Body of pancreas (tissue), 4 donors: Measurements from ENCODE around the gene RPL10. TPM values are rescaled to one million over a fixed set of nuclear protein-coding genes. Genes with fewer than 3 reads are reported as not detected.

ENCODE experiments used
- ATAC-seq: fragments of 150-250 bp; one replicate; pipeline ENCODE4 v1.9.1; 2016
- DNase-seq, 4 donors: peaks; one replicate each; pipeline ENCODE4 v3.0.0-alpha.2; 2019
- H3K27ac ChIP-seq, 4 donors: fragments of 200-600 bp; sonication (generic); 1 replicate in 3 of 4; 2 replicates in 1 of 4; pipeline versions ENCODE4 v1.5.1 to v1.6.1; 2016 to 2019; ENCODE audit warnings: mild to moderate bottlenecking in 1 of 4, mixed read lengths in 1 of 4, moderate library complexity in 1 of 4
- H3K27me3 ChIP-seq, 2 donors: fragments of 200-600 bp; sonication (generic); one replicate each; pipeline ENCODE4 v1.6.0; 2016; ENCODE audit warnings: mild to moderate bottlenecking in 1 of 2
- H3K36me3 ChIP-seq, 2 donors: fragments of 200-600 bp; sonication (generic); replicated peaks in 1 of 2; 2 replicates each; pipeline ENCODE4 v1.5.1; 2016; ENCODE audit warnings: low read depth in 2 of 2; ENCODE audit not compliant: insufficient read depth in 1 of 2
- H3K4me1 ChIP-seq: fragments of 200-600 bp; sonication (generic); one replicate; pipeline ENCODE4 v1.6.0; 2016
- H3K4me3 ChIP-seq, 2 donors: fragments of 200-600 bp; sonication (generic); 1 replicate in 1 of 2; 2 replicates in 1 of 2; pipeline ENCODE4 v1.5.1; 2016 to 2019
- H3K9me3 ChIP-seq, 3 donors: fragments of 200-600 bp; sonication (generic); 1 replicate in 2 of 3; 2 replicates in 1 of 3; pipeline ENCODE4 v1.5.1; 2016
- POLR2A ChIP-seq, 3 donors: fragments of 450-650 bp; IDR thresholded peaks; one replicate each; pipeline ENCODE4 v1.6.1; 2016; ENCODE audit warnings: antibody characterized with exemption in 3 of 3, mild to moderate bottlenecking in 2 of 3
- WGBS, 2 donors: methylation state at CpG; one replicate each; pipeline ENCODE4 v1.1.5; 2017; 5-methylcytosine and 5-hydroxymethylcytosine counted together
- intact Hi-C: fragments of 100-400 bp; cut with DNase I; formaldehyde crosslinking; loops from one replicate; pipeline ENCODE4 v1.15.1; 2023
- total RNA-seq, 2 donors: library from RNA; depleted of rRNA; stranded (reverse); fragments of >200 nt; gene quantifications; one replicate each; pipeline ENCODE4 v1.1.0, GENCODE V29; 2016
- TF ChIP-seq, protein P1 (sequence below), 7 experiments: fragments of 450-650 bp in 4 of 7; fragments of 200-600 bp in 3 of 7; sonication (generic) in 3 of 7; IDR thresholded peaks; one replicate each; pipeline ENCODE4 v1.5.1; 2016 to 2019; ENCODE audit warnings: antibody characterized with exemption in 7 of 7

RPL10 gene
- total RNA-seq, 2 donors from 2014 or later: 1,426 to 2,757 TPM

DNA sequence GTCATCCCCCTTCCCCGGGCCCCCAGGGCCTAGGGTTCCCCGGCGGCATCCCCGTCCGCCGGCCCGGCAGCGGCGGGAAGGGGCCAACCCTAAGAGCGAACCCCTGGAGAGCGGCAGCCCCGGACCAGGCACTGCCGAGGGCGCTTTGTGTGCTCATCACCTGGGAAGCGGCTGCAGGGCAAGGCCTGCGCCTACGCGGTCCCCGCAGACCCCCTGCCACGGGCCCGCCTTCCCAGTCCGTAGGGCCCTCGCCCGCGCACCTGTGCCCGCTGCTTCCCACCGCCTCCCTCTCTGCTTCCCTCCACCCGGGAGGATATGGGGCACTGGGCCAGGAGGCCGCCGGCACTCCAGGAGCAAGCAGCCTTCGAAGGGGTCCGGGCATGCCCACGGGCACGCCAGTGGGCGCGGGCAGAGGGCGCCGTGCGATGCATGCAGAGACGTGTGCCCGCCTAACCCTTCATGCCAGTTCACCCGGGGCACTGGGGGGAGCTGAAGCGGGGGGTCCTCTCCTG lies 26.3 kb upstream of the RPL10 start:
- intact Hi-C loops: no loop called here
- Histone ChIP-seq H3K27me3 (no peaks in the 10 kb centered on the region), H3K36me3 (no peaks in the 10 kb centered on the region), H3K27ac (peak overlapping the region; percentile 37 to 84 (median 71)), H3K9me3 (no peaks in the 10 kb centered on the region), H3K4me3 (no peak overlapping the region), H3K4me1 (peaks cover 36% of the 10 kb centered on the region)
- DNase-seq (peak in 1 of 4 donors; percentile 22), ATAC-seq (no peak)
- TF ChIP-seq, protein P1, sequence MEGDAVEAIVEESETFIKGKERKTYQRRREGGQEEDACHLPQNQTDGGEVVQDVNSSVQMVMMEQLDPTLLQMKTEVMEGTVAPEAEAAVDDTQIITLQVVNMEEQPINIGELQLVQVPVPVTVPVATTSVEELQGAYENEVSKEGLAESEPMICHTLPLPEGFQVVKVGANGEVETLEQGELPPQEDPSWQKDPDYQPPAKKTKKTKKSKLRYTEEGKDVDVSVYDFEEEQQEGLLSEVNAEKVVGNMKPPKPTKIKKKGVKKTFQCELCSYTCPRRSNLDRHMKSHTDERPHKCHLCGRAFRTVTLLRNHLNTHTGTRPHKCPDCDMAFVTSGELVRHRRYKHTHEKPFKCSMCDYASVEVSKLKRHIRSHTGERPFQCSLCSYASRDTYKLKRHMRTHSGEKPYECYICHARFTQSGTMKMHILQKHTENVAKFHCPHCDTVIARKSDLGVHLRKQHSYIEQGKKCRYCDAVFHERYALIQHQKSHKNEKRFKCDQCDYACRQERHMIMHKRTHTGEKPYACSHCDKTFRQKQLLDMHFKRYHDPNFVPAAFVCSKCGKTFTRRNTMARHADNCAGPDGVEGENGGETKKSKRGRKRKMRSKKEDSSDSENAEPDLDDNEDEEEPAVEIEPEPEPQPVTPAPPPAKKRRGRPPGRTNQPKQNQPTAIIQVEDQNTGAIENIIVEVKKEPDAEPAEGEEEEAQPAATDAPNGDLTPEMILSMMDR (IDR thresholded peaks at IDR 0.05): no peak
- no peak for TF ChIP-seq POLR2A (IDR thresholded peaks at IDR 0.05)
- 19% methylated on average over 16 of the region's 43 CpGs; no CpG with 5 or more reads in 1 of the 2 donors for WGBS, 2 donors

DNA sequence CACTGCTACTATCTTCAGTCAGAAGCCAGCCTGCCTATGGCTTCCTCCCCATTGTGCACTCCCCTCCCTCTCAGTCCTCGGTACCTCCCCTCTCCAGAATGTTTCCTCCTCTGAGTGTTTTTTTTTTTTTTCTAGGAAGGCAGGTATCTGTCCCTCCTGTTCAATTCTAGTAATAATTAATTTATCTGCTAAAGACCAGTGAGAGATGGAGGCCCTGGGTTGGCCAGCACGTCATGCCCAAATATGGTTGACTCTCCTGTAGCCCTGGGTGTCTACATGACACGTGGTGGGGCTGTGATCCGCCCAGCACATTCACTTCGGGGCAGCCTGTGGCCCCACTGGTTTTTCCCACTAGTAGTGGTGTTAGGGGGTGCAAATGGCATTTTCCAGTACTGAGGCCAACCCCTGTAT lies 25.6 kb upstream of the RPL10 start:
- intact Hi-C loops: no loop called here
- Histone ChIP-seq H3K9me3 (no peaks in the 10 kb centered on the region), H3K27ac (peak overlapping the region in 3 of 4 donors; percentile 69 to 84 (median 79)), H3K4me3 (no peak overlapping the region), H3K27me3 (no peaks in the 10 kb centered on the region), H3K4me1 (peaks cover 37% of the 10 kb centered on the region), H3K36me3 (no peaks in the 10 kb centered on the region)
- WGBS, 2 donors: 38% methylated on average over 4 of the region's 5 CpGs; no CpG with 5 or more reads in 1 of the 2 donors
- TF ChIP-seq, protein P1 (IDR thresholded peaks at IDR 0.05): no peak
- TF ChIP-seq POLR2A (IDR thresholded peaks at IDR 0.05): no peak
- ATAC-seq: peak; percentile 1
- peak in 2 of 4 donors; percentile 28 to 41 for DNase-seq

DNA sequence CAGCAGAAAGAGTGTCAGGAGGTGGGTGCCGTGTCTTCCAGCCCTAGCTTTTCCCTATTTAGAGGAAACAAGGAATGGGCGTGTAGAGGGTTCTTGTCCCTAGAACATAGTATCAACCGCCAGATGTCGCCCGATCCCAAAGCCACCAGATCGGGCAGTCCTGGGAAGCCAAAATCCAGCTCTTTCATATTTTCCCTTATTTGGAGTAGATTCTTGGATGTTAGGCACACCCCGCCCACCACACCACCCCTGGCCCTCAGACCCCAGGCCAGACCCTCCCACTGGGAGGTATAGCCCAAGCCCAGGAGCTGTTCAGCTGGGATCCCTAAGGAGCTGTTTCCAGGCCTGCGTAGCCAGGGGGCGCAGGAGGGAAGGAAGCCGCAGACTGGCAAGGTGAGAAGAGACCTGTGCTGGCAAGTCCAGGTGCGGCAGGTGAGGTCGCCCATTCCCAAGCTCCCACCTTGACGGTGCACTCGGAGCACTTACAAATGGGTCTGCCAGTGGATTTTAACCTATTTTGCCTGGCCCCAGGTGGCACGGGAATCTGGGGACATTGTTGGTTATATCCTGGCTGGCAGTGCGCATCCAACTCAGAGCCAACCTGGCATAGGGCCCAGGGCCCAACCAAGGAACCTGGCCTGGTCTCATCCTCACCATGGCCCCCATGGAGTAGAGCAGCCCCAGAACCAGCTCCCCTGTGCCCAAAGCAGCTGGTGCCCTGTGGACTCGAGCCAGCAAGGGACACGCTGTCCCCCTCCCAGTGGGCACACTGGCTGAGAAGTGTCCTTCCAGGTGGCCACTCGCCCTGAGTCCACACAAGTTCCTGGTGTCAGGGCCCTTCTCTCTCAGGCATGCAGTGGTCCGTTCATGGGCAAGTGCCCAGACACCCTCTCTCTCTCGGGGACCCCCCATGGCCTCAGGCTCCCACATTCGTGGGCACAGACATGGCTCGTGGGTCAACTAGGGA lies 24.6 kb upstream of the RPL10 start:
- H3K27ac ChIP-seq: peak overlapping the region; percentile 18 to 84 (median 74)
- H3K4me3 ChIP-seq: no peak overlapping the region
- peak; percentile 33 for ATAC-seq
- peak; percentile 73 to 84 (median 80) for DNase-seq
- H3K27me3 ChIP-seq: no peaks in the 10 kb centered on the region
- intact Hi-C loops: no loop called here
- TF ChIP-seq, protein P1 (IDR thresholded peaks at IDR 0.05): peak in 6 of 7 experiments; percentile 39 to 88 (median 70)
- peak in 2 of 3 donors; percentile 34 to 49 for TF ChIP-seq POLR2A (IDR thresholded peaks at IDR 0.05)
- peaks cover 37% of the 10 kb centered on the region for H3K4me1 ChIP-seq
- H3K9me3 ChIP-seq: no peaks in the 10 kb centered on the region
- no peaks in the 10 kb centered on the region for H3K36me3 ChIP-seq
- WGBS, 2 donors: 8% methylated on average over 20 of the region's 23 CpGs; no CpG with 5 or more reads in 1 of the 2 donors

DNA sequence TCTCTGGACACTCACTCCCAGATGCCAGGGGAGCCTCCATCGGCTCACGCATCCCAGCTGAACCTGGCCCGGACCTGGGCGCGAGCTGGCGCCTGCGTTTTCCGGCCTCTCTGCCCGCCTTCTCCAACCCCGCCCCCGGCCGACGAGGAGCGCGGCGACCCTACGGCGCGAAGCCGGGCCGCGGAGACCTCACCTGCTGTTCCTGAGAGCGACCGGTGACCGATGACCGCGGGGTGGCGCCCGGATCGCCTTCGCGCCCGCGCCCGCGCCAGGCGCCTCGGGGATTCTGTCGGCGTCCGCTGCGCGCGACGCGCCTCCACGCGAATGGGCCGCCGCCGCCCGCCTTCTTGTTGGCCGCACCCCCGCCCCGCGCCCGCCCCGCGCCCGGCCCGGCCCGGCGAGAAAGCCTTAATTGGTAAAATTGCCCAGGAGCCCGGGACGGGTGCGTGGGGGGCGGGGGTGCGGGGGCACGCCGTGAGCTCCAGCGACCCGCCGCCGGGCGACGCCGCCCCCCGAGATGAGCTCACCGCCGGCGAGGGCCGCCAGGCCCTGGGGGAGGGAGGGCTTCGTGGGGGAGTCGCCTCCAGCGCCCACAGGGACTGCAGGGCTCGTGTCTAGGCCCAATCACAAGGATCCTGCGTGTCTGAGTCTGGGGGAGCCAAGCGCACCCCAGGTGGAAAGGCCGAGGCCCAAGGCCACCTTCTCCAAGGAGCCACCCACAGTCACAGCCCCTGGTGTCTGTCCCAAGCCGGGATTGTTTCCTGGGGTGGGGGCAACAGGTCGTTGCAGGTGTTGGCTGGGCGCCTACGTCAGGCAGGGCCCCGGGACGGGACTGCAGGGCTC lies 23.6 kb upstream of the RPL10 start, which contains the start of gene FLNA:
TSS of gene FLNA (minus strand) at position 322 of the 843 bp plus-strand sequence. CDS start 3,389 bp downstream, outside the sequence.
- Histone ChIP-seq H3K27ac (peak within 1 kb of the TSS; percentile 32 to 84 (median 74)), H3K4me3 (no peak within 1 kb of the TSS)
- no peak for ATAC-seq

More for the DNA sequence above, 23.6 kb upstream of the RPL10 start, which contains the start of gene FLNA:
- peak; percentile 39 to 66 (median 58) for DNase-seq
- no peaks in the 10 kb centered on the region for H3K36me3 ChIP-seq
- 6% methylated on average over 29 of the region's 95 CpGs; no CpG with 5 or more reads in 1 of the 2 donors for WGBS, 2 donors
- peak in 1 of 3 donors; percentile 20 for TF ChIP-seq POLR2A (IDR thresholded peaks at IDR 0.05)
- TF ChIP-seq, protein P1 (IDR thresholded peaks at IDR 0.05): peak in 4 of 7 experiments; percentile 15 to 38 (median 28)
- H3K9me3 ChIP-seq: no peaks in the 10 kb centered on the region
- intact Hi-C loops: no loop called here
- H3K27me3 ChIP-seq: no peaks in the 10 kb centered on the region
- peaks cover 37% of the 10 kb centered on the region for H3K4me1 ChIP-seq
